HG02938 (cell line): ENCODE data around the gene COASY.

ENCODE experiments used
- ATAC-seq: cut with Tn5 transposase; IDR thresholded peaks from one replicate; pipeline ENCODE4 v1.9.1; 2021; ENCODE audit warnings: mild to moderate bottlenecking, moderate library complexity; ENCODE audit not compliant: unreplicated experiment

The COASY gene

GRCh38 chr17:42571435-42572225 is 9.7 kb downstream of the COASY start:
- ATAC-seq: no peak

GRCh38 chr17:42573095-42573494 is 11.1 kb downstream of the COASY start:
- ATAC-seq: no peak

GRCh38 chr17:42574463-42574862 is 12.5 kb downstream of the COASY start:
- no peak for ATAC-seq

- ATAC-seq: no peak
These were observed 15.2 kb downstream of the COASY start for GRCh38 chr17:42577140-42577531.

GRCh38 chr17:42577532-42578281 is 15.8 kb downstream of the COASY start, which contains the start of gene PSMC3IP:
Gene PSMC3IP (minus strand): TSS chr17:42577729. CDS start chr17:42577686, 43 bp downstream.
- peak; percentile 70 for ATAC-seq

GRCh38 chr17:42578282-42578869 is 16.4 kb downstream of the COASY start:
- ATAC-seq: peak; percentile 50

- no peak for ATAC-seq
These were observed 18.0 kb downstream of the COASY start for GRCh38 chr17:42579794-42580551.

- no peak for ATAC-seq
These were observed 19.9 kb downstream of the COASY start for GRCh38 chr17:42581744-42582270.

GRCh38 chr17:42584880-42585279 is 22.9 kb downstream of the COASY start:
- no peak for ATAC-seq

- ATAC-seq: no peak
These were observed 23.4 kb downstream of the COASY start for GRCh38 chr17:42585353-42585752.

GRCh38 chr17:42586514-42587230 is 24.7 kb downstream of the COASY start:
- no peak for ATAC-seq

GRCh38 chr17:42590886-42591285 is 28.9 kb downstream of the COASY start:
- ATAC-seq: no peak

GRCh38 chr17:42591411-42591810 is 29.5 kb downstream of the COASY start:
- ATAC-seq: no peak

GRCh38 chr17:42596386-42596785 is 34.4 kb downstream of the COASY start:
- ATAC-seq: no peak

- ATAC-seq: no peak
These were observed 37.0 kb downstream of the COASY start for GRCh38 chr17:42598905-42599304.

- no peak for ATAC-seq
These were observed 41.4 kb downstream of the COASY start for GRCh38 chr17:42603318-42603717.

GRCh38 chr17:42607769-42608168 is 45.8 kb downstream of the COASY start:
- ATAC-seq: no peak

GRCh38 chr17:42608305-42609181 is 46.6 kb downstream of the COASY start:
- ATAC-seq: peak; percentile 29

- peak; percentile 85 for ATAC-seq
These were observed 47.4 kb downstream of the COASY start, which contains the start of the genes RETREG3 and TUBG1 for GRCh38 chr17:42609182-42609813. Gene RETREG3 (minus strand): TSS chr17:42609374. CDS start chr17:42609324, 50 bp downstream. Gene TUBG1 (plus strand): TSS chr17:42609683. CDS start chr17:42609738, 55 bp downstream.
